Cerebellar cortex (tissue), 1 donor: ENCODE results near the gene ZNF136.

Experiments used
- DNase-seq: peaks from one replicate; pipeline ENCODE4 v3.0.0-alpha.2; 2015; ENCODE audit warnings: low spot score

Gene ZNF136

DNA sequence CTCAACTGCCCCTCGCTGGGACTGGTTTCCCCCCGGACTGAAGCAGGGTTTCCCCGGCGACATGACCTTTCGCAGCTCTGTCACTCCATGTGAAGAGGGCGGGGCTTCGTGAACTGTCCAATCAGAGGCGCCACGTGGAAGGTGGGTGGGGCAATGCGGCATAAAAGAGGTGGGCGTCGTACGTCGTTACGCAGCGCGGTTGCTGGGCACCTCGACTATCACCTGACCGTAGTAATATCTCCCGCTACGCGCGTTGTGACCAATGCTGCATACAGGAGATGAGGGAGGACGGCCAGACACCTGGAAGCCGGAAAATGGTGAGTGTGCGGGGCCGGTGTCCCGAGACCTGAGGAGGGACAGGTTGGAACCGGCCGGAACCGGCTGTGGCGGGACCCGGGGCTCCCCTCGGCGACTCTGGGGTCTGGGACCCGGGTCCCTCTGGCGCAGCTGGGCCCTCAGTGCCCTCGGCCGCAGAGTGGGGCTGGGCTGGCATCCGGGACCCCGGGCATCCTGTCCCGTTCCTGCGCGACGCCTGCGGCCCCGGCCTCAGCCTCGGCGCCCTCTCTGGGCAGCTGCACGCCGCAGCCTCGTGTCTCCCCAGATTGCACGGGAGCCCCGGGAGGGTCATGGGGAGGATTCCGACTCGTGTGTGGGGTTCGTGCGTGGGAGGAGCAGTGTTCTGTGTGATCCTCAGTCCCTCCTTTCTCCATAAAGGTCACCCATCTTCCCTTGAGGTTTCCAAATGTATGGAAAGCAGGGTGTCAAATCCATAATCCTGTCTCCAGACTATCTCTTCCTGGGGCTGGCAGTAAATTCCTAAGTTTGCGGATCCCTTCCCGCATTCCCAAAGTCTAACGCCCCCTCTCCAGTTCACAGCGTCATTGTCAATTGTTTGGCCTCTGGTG, 32.2 kb downstream of the ZNF136 start:
- peak; percentile 93 for DNase-seq

DNA sequence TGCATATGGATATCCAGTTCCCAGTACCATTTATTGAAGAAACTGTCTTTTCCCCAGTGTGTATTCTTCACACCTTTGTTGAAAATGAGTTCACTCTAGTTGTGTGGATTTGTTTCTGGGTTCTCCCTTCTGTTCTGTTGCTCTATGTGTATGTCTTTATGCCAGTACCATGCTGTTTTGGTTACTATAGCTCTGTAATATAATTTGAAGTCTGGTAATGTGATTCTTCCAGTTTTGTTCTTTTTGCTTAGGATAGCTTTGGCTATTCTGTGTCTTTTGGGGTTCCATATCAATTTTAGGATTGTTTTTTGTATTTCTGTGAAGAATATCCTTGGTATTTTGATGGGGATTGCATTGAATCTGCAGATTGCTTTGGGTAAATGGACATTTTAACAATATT, 35.2 kb downstream of the ZNF136 start:
- no peak for DNase-seq

DNA sequence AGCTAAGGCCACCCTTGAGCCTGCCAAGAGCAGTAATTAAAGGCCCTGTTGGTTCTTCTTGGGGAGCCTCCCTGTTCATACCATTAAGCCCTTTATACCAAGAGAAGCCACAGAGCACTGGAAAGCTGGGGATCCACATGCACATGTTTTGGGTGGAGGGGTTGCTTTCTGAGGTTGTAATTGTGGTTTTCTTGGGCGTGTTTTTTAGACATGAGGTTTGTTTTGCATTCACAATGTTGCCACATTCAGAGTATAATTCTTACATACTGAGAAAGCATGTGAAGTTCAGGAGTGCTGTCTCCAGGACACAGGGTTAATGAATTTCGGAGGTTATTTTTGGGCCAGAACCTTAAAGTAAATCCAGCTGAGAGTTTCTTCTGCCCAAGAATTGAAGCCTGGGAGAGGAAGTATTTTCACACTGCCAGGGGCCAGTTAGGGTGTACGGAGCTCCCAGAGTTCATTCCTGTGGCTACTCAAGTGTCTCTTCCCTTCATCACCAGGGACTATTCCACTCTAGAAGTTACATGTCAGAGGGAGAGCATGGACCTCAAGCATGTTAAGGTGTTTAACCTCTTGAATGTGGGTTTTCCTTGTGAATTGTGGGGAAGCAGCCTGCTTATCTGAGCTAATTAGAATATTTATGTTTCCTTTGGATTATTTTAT, 37.0 kb downstream of the ZNF136 start:
- DNase-seq = no peak

DNA sequence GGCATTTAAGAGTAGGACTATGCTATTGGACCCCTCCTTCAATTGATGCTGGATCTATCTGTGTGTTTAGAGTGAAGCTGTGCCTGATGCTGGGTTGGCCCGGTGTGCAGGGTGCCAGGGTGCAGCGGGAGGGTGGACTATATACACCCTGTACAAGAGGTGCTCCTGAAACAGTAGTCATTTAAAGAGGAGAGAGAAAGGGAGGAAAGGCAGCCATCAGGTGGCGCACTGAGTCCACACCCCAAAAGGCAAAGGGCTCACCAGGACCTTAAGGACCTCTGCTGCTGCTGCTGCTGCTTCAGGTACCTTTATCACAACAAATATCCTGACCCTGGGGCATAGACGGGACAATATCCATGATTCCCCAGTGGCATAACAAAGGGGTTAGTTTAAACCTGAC, 39.4 kb downstream of the ZNF136 start:
- DNase-seq = no peak

DNA sequence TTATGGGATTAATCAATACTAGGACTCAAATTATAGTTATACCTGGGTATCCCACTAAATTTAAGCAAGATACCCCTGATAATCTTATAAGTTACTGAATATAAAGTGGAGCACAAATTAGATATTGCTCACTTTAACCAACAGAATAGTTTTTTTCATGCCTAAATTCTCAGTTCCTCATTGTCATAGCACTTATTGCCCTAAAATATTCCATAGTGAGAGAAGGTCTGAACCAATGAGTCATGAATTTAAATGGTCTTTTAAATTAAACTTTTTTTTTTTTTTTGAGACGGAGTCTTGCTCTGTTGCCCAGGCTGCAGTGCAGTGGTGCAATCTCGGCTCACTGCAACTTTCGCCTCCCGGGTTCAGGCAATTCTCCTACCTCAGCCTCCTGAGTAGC, 42.4 kb downstream of the ZNF136 start:
- DNase-seq = no peak

DNA sequence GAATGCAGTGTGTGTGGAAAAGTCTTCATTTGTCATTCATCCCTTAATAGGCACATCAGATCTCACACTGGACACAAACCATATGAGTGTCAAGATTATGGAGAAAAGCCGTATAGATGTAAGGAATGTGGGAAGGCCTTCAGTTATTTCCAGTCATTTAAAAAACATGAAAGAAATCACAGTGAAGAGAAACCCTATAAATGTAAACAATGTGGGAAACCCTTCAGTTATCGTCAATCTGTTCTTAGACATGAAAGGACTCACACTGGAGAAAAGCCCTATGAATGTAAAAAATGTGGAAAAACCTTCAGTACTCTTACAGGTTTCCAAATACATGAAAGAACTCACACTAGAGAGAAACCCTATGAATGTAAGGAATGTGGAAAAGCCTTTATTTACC, 45.3 kb downstream of the ZNF136 start:
- DNase-seq = no peak

DNA sequence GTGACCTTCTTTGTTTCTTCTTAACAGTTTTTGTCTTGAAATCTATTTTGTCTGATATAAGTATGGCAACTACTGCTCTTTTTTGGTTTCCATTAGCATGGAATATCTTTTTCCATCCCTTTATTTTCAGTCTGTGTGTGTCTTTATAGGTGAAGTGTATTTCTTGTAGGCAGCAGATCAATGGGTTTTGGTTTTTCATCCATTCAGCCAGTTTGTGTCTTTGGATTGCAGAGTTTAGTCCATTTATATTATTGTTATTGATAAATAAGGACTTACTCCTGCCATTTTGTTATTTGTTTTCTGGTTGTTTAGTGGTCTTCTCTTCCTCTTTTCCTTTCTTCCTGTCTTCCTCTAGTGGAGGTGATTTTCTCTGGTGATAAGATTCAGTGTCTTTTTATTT, 54.4 kb downstream of the ZNF136 start:
- no peak for DNase-seq

DNA sequence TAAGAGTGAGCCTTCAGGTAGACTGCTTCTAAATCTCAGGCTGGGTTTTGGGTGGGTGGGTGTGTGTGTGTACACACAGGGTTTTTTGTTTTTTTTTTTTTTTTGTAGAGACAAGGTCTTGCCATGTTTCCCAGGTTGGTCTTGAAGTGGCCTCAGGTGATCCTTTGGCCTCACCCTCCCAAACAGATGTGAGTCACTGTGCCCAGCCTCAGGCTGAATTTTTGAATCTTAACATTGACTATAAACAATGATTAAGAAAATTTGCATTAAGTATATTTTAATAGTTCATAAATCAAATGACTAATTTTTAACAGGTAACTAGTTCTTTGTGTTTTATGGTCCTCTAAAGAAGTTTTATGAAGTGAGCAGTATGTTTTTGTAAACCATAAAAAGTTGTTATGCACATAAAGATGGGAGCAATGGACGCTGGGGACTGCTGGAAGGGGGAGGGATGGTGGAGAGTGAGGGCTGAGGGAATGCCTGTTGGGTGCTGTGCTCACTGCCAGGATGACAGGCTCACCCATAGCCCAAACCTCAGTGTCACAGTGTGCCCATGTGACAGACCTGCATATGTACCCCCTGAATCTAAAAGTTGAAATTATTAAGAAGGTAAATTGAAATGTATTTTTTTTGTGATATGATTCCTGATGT, 60.2 kb downstream of the ZNF136 start:
- no peak for DNase-seq

DNA sequence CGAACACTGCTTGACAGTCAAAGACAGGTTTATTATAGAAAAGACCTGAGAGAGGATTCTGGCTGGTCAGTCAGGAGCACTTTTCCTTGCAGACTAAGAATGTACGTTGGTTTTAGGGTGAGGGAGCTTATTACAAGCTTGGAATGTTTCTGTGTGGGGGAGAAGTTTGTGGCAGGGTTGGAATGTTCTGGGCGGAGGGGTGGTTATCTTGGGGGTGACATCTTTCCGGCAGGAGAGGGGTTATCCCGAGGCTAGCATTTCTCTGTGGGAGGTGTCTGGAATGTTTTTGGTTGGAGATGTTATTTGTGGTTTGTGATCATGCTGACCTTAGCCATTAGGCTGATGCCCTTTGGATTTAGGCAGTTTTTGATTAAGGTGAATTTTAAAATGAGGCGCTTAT, 61.8 kb downstream of the ZNF136 start:
- no peak for DNase-seq

DNA sequence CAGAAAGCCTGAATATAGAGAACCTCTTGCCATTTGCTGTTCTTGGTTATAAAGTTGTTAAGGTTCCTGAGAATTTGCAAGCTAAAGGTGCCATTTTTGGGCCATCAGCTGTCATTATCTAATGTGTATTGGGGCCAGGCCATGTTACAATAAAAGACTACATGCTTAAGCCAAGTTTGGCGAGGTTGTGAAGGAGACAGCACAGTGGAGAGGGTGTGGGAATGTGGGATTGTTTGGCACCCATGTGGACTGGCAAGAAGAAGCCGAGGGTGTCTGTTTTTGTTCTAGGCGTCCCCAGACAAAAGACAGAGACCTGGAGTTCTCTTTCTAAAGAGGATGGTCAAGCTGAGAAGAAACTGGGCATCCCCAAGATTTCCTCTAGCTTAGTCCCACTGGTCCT, 67.1 kb downstream of the ZNF136 start:
- no peak for DNase-seq

DNA sequence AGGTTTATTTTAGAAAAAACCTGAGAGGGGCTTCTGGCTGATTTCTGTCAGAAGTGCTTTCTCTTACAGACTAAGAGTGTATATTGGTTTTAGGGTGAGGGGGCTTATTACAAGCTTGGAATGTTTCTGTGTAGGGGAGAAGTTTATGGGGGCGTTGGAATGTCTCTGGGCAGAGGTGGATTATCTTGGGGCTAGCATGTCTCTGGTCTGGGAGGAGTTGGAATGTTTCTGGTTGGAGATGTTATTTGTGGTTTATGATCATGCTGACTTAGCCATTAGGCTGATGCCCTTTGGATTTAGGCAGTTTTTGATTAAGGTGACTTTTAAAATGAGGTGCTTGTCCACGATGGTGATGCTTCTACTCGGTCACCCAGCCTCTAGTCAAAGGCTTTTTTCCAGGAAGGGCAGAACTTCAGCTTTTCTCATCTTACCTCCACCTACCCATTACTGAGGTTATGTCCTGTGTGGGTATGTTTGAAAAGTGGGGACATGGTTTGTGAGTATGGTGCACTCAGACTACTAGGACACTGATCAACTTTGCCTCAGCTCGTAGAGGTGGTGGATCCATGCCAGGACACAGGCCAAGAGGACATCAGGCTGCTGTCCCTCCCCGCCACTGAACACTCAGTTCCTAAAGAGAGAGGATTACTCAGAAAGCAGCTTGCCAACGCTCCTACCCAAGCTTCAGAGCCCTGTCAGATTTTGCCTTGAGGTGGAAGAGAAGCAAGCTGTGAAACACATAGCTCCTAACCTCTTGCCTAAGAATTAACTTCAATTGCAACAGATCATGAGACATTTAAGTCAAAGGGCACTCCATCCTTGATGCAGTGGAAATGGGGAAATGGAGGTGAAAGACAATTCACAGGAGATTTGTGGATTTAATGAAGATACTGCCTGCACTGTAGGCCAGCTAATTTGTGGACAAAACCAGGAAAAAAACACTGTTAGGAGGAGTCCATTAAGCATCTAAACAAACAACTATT, 68.1 kb downstream of the ZNF136 start:
- DNase-seq = peak; percentile 5

DNA sequence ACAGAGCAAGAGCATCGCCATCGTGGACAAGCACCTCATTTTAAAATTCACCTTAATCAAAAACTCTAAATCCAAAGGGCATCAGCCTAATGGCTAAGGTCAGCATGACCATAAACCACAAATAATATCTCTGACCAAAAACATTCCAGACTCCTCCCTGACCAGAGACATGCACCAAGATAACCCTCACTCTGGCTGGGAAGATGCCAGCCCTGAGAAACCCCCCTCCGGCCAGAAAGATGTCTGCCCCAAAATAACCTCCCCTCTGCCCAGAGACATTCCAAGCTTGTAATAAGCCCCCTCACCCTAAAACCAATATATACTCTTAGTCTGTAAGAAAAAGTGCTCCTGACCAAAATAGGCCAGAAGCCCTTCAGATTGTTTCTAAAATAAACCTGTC, 70.1 kb downstream of the ZNF136 start:
- DNase-seq = no peak

DNA sequence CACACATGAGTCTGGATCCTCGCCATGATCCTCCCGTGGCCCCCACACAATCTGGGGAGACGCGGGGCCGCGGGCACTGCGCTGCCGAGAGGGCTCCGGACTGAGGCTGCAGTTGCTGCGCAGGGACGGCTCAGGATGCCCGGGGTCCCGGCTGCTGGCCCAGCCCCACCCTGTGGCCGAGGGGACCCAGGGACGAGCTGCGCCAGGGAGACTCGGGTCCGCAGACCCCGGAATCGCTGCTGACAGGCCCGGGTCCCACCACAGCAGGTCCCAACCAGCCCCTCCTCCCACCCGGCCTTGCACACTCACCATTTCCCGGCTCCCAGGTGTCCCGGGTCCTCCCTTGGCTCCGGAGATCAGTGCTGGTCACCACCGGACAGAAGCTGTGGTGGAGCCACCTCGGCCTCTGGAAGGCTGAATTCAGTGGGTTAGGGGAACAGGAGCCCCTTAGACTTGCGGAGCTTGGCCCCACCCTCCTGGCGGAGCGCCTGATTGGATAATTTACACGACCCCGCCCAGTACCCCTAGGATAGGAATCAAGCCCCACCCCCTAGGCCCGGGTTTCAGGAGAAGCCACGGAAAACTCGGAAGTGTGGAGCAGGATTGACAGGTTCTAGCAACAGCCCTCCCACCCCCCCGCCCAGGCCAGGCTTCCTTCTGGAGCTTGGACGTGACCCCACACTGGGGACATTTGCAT, 74.4 kb downstream of the ZNF136 start:
- DNase-seq = no peak
